K562 treated with DMSO at 1 percent for 4 hours (cell line): ENCODE data around the gene KCNQ2. TPM values are rescaled to one million over a fixed set of nuclear protein-coding genes. Genes with fewer than 3 reads are reported as not detected.

Source experiments
- total RNA-seq: library from RNA; unstranded; fragments of 300-600 nt; gene quantifications from 2 replicates; pipeline ENCODE4 v1.2.3, GENCODE V29; 2022; ENCODE audit not compliant: insufficient read depth

Gene KCNQ2
- not detected in 2 replicates for total RNA-seq

GRCh38 chr20:63471981-63472831 lies at the start of gene KCNQ2:
TSS of gene KCNQ2 (minus strand) at chr20:63472655. CDS start at chr20:63472463, 192 bp downstream.

GRCh38 chr20:63520504-63520933 lies 48.1 kb upstream of the KCNQ2 start, which contains the start of gene PPDPF:
TSS of gene PPDPF (plus strand) at chr20:63520765. CDS start at chr20:63521309, 544 bp downstream.

GRCh38 chr20:63498960-63499337 lies 26.5 kb upstream of the KCNQ2 start, which contains the start of gene EEF1A2:
TSS of gene EEF1A2 (minus strand) at chr20:63499083. CDS start at chr20:63497763, 1,320 bp downstream.

GRCh38 chr20:63360850-63361518 lies 111.5 kb downstream of the KCNQ2 start, which contains the start of gene CHRNA4:
TSS of gene CHRNA4 (minus strand) at chr20:63361349. CDS start at chr20:63361165, 184 bp downstream.

Other genes starting within 250 kb of the KCNQ2 start
- 0.74 and 1.2 TPM in 2 replicates for gene BIRC7, start 236.8 kb downstream of the KCNQ2 start, total RNA-seq
- gene NKAIN4, start 218.2 kb downstream of the KCNQ2 start, total RNA-seq, result not detected in 2 replicates
- gene ARFGAP1, start 199.8 kb downstream of the KCNQ2 start, total RNA-seq, result 66.8 and 77.7 TPM in 2 replicates
- gene COL20A1, start 179.5 kb downstream of the KCNQ2 start, total RNA-seq, result not detected in 2 replicates
- gene CHRNA4, start 111.3 kb downstream of the KCNQ2 start, total RNA-seq, result not detected in 2 replicates
- gene EEF1A2, start 26.4 kb upstream of the KCNQ2 start, total RNA-seq, result 79.2 and 82.8 TPM in 2 replicates
- gene PPDPF, start 48.1 kb upstream of the KCNQ2 start, total RNA-seq, result 97.8 and 102 TPM in 2 replicates
- gene PTK6, start 64.7 kb upstream of the KCNQ2 start, total RNA-seq, result not detected in 2 replicates
- not detected in 2 replicates for gene SRMS, start 75.1 kb upstream of the KCNQ2 start, total RNA-seq
- gene FNDC11, start 81.5 kb upstream of the KCNQ2 start, total RNA-seq, result 0.27 TPM in 1 of 2 replicates, not detected in the other
- 26.0 and 31.7 TPM in 2 replicates for gene HELZ2, start 101.6 kb upstream of the KCNQ2 start, total RNA-seq
- 9.0 and 9.1 TPM in 2 replicates for gene GMEB2, start 154.4 kb upstream of the KCNQ2 start, total RNA-seq
- gene STMN3, start 180.8 kb upstream of the KCNQ2 start, total RNA-seq, result 12.4 and 14.0 TPM in 2 replicates
- 8.6 TPM in 2 replicates for gene RTEL1, start 185.7 kb upstream of the KCNQ2 start, total RNA-seq
- 1.6 and 2.7 TPM in 2 replicates for gene TNFRSF6B, start 224.0 kb upstream of the KCNQ2 start, total RNA-seq
- gene ARFRP1, start 235.3 kb upstream of the KCNQ2 start, total RNA-seq, result 25.5 and 28.4 TPM in 2 replicates
- gene ZGPAT, start 235.4 kb upstream of the KCNQ2 start, total RNA-seq, result 7.8 and 13.9 TPM in 2 replicates